Stimulated activated CD8-positive, alpha-beta memory T cell treated with anti-CD3 and anti-CD28 coated beads, Interleukin-7, amount 100 ng/mL, for 24 hours (primary cell): ENCODE data around the gene NCKAP5.
"Not testable (repeated sequence)": the region's sequence is repeated elsewhere in the genome, so short reads cannot be mapped to it uniquely, and the experiment has no call there.

Experiments
- DNase-seq: peaks from one replicate; pipeline ENCODE4 v3.0.0-alpha.2; 2020; ENCODE audit warnings: low read depth

Gene NCKAP5

DNA sequence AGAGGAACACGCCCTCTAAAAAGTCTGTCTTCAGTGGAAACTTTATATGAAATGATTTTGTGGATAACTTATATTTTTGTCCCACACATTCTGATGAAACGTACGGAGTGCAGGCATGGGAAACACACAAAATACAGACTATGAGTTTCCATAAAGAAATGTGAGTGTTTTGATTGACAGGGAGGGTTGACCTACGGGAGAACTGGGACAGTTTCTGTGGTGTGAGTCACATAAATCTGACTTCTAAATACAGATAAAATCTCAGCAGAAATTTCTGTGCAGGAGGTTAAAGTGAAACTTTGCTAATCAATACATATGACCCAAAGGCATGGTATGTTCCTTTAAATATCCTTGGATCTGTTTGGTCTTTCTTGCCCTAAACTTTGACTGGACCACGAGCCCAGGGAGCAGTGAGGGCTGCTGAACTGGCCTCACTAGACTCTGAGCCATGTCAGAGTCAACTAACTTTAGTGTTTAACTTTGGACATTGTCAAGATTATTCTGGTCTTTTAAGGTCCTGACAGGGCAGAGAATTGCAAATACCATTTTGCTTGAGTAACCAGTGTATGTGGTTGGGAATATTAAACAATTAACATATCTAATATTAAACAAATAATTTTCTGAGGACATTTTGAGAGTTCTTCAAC is 691.4 kb downstream of the NCKAP5 start:
- no peak for DNase-seq

DNA sequence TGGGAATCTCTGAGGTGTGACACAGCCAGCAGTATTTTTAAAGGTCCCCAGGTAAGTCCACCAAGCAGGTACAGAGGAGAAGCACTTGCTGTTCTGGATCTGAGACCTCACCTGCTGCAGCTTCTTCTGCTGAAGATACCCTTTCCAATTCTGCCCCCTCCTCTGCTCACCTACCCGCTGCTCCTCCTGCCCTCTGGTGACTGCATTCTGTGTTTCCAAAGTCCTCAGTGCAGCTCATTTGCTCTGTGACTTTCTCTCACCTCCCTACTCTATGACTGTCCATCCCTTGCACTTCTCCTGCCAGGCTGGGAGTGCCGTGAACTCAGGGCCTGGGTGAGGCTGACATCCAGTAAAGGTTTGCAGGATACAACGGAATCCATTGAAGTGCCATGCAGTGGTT is 693.1 kb downstream of the NCKAP5 start:
- no peak for DNase-seq

DNA sequence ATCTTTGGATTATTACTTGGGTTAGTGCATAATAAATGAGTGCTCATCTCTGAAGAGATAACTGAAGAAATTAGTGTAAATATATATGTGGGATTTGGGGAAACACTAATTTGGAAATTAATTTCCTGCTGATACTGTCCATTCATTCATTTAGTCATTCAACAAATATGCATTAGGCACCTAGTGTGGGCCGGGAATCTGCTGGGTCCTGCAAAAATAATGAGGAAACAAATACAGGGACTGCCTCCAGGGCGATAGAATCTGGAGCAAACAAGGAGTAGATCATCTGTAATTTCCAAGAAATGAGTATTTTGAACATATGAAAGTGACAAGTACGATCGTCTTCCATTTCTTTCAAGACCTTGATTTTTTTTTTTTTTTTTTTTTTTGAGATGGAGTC is 694.5 kb downstream of the NCKAP5 start:
- DNase-seq = no peak

DNA sequence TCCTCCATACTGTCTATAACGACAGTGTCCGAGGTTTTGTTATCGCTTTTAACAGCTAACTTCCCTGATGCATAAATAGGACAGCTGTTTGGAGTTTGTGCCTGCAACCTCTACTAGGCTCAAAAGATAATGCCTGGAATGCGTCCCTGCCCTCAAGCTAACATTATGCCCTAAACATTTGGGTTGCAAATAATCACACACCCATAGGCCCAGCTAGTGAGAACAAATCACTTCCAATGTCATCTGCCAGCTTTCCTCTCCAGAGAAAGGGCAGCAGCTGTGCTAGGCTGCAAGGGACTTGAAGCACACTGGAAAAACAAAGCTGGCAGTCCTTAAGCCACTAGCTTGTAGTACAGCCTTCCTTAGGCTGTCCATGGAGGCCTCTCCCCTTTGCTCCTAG is 696.4 kb downstream of the NCKAP5 start:
- DNase-seq = no peak

DNA sequence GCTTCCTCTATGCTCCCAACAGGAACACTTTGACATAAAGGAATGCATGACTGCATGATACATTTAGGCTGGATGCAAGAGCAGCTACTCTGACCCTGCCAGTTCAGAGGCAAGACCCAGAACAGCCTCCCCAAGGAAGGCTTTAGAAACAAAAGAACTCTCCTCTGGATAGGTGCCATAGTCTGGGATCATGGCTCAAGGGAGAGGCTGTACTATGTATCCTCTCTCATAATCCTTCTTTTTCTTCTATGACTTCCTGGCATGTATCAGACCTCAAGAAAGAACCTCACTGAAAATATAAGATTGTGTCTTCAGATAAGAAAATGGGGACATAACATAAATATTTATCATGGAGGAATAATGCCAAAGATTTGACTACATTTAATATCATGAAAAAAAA is 704.3 kb downstream of the NCKAP5 start:
- DNase-seq = no peak

DNA sequence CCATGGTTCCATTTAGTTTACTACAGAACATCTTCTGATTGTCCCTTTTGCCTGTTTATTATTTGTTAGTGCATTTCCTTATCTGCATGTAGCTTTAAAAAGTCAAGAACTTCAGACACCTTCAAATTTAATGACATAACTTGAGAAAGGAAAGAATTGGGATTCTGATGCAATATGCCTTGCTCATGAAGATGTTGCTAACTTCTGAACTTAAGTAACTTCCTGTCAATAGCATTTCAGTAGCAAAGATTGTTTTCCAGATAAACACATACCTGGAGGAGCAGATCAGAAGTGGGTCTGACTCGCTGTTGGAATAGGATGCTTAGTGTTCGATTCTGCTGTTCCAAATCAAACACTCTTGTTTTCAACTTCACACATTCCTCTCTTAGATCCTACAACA is 708.0 kb downstream of the NCKAP5 start:
- no peak for DNase-seq

DNA sequence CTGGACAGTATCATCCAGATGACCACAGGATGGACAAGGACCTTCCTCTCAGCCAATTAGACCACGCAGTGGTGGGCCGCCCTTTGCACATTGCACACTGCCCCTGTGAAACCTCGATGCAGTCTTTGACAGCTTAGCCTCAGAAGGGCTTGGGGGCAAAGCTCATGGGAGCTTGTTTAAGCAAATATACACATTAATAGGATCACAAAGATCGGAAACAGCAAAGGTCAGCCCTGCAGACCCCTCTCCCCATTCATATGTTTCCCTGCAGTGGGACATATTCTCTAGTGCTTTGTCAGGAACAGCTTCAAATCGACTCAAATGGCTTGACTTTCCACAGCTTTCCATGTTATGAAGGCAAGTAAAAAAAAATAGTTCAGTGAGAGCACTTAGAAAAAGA is 708.7 kb downstream of the NCKAP5 start:
- DNase-seq = no peak

DNA sequence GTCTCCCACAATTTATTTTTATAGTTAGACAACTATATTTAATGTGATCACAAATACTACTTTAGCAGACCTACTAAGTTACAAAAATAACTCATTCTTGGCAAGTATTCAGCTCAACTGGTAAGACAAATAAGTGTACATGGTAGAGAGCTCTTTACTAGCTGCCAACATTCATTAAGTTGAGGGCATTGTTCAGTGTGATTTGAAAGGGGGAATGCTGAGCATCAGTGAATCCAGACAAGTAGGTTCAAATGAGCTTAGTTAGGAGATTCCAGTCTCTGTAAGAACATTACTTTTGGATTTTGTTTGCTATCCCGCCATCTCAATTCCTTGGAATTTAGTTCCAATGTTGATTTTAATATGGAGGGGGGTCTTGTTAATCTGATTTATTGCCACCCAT is 710.9 kb downstream of the NCKAP5 start:
- DNase-seq = no peak

DNA sequence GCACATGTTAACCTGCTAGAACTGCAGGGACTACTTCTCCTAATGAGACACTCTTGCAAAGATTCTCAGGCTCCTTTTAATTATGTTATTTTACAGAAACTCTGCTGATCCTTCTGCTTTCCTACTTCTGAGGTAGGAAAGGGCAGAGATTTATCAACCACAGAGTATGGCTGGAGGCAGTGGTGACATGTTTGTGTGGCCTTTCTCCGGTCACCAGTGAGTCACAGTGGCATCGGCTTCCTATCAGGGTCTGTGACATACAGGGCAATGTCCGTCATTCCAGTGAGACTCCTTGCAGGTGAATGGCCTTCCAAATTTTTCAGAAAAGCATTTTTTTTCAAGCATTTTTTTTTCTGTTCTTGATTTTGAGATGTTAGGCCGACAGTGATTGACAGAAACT is 717.6 kb downstream of the NCKAP5 start:
- DNase-seq = no peak

DNA sequence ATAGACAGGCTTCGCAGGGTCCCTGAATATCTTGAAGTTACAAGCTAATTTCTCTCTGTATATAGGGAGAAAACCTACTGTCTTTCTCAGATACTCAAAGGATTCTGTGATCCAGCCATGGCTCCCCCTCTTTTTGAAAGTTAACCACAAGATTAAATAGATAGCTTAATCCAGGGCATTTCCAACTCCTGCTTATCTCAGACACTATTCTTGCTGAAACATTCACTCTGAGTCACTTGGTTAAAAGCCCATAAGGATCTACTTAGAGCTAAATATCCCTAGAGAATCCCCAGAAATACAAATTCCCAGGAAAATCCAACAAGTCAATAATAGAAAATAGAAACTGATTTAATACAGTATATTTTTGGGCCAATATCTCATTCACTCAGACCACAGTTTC is 719.1 kb downstream of the NCKAP5 start:
- DNase-seq = no peak

DNA sequence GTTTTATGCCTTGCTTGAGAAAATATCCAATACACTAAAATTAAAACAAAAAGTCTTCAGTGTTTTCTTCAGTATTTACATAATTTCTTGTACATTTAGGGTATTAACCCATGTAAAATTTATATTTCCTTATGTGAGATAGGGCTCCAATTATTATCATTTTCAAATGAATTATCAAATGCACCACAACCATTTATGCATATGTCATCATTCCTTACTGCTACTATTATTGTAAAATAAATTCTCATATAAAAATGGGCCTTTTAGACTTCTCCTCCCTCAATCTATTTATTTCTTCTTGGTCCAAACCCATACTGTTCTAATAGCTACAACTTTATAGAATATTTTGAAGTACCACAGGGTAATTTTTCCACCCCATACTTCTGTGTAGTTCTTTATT is 722.9 kb downstream of the NCKAP5 start:
- DNase-seq = no peak

DNA sequence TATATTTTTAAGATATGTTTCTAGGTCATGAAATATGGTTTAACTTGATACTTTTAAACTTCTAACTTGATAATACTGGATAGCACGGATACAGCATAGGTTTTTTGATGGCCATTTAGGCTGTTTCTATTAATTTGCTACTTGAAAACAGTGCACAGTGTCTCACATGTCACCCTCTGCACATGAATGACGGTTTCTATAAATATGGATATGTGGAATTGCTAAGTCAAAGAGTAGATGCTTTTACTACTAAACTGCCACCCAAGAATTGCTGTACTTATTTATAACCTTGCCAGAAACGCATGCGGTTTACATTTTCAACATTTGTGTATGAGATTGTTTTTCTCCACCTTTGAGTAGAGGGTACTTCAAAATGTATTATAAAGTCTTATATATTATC is 723.7 kb downstream of the NCKAP5 start:
- DNase-seq = no peak

DNA sequence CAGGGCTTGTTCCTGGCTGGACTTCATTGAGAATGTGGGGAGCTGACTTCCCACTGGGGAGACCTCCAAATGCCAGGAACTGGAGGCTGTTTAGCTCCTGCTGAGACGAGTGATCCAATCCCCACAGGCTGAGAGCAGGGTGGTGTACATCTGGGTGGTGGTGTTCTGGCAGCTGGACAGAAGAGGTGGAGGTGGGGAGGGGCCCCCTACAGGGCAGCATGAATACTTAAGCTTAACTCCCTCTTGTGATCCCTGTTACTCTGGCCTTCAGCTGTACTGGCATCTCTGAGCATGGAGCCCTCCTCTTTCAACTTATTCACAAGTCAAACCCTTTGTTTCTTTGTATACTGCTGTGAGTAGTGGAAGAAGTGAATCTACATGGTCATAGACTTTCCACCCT is 730.5 kb downstream of the NCKAP5 start:
- no peak for DNase-seq

DNA sequence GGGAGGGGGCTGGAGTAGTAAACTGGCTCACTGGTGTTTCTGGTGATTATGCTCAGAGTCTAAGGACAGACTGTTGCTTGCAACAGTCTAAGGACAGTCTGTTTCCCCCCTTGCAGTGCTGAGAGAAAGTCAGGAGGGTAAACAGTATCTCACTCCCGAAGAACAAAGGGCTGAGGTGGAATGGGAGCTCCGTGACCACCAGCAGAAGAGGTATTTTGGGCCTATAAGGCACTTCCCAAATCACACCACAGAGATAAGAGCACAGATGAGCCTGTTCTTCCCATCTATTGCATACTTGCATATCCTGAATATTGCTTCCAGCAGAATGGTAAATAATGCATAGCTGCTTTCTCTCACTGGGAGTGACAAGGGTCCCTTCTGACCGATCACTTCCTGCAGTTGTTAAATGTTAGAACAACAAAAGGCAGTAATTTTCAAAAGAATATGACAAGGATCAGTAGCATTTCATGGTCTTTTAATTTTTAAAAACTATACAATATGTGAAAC is 737.9 kb downstream of the NCKAP5 start:
- DNase-seq = no peak

DNA sequence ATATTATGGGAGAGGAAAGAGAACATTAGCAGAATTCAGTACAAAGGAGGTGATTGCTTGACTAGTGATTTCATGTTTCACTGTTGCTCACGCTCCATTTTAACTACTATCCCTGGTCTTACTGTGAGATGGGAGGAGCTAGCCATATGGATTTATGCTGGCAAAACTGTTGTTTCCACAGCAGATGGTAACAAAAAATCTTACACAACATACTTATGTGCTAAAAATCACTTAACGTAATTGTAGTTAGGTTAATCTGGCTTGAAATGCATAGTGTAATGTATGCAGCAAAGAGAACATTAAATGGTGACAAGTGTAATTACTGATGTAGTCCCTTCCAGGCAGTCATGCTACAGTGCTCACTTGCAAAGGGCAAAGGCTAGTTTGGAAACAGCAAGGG is 742.7 kb downstream of the NCKAP5 start:
- no peak for DNase-seq

DNA sequence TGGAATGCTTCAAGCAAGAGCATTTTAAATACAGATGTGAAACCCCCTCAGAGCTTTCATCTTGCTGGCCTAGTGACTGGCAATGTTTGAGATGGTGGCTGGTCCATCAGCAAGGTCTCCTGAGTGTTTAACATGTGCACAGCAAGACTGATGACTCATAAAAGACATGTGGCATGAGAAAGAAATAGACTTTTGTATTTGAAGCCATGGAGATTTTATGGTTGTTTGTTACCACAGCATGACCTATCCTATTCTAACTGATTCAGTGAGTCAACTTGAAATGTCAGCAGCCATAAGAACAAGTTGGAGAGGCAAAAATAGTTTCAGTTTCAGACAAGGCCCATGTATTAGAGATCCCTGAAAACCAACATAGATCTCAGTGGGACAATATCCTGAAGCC is 743.5 kb downstream of the NCKAP5 start:
- no peak for DNase-seq

DNA sequence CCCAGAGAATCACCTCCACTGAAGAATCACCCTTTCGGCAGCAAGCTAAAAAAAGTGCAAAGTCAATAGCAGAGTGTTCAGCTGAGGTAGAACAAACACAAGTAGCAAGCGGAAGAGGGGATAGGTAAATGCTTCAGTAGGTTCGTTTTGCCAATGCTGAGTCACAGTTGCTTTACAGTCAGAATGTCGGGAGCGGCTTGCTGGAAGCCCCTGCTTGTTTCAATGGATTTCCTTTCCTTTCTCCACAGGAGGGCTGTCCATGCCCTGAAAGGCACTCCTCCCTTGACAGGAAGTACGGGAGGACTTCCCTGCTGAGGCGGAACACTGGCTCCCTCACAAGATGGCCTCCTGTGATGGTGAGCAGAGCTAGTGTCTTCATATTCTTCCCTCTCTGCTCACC is 752.0 kb downstream of the NCKAP5 start:
- no peak for DNase-seq

DNA sequence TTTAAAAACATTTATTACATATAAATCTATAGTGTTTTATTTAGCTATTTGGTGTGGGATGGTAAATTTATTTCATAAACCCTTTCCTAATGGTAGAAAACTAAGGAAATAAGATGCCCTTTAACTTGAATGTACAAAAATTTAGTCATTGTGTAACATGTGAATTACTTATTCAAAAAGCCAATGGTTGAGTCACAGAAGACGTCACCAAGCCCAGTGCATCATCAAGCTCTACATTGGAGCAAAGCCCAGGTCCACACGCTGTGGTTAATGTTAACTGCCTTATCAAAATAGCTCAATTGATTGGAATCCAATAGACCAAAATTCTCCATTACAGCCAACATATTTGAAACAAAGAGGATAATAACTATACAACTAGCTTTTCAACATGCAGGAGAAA is 752.7 kb downstream of the NCKAP5 start:
- DNase-seq = no peak

DNA sequence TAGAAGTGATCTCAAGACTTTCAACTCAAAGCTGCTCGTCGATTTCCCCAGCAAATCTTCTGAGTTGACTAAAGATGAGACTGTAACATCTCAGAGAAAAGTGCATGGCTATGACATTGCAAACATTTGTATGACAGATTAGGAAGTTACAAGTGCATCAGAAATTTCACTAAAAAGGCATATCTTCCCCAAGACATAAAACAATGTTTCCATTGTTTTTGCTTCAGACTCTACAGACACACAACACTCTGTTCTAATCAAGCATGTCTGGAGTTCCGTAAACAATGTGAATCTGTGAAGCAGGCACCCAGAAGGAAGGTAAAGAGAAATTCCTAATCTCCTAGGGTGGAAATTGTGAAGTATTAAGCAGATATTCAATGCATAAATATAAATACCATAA is 753.6 kb downstream of the NCKAP5 start:
- no peak for DNase-seq

DNA sequence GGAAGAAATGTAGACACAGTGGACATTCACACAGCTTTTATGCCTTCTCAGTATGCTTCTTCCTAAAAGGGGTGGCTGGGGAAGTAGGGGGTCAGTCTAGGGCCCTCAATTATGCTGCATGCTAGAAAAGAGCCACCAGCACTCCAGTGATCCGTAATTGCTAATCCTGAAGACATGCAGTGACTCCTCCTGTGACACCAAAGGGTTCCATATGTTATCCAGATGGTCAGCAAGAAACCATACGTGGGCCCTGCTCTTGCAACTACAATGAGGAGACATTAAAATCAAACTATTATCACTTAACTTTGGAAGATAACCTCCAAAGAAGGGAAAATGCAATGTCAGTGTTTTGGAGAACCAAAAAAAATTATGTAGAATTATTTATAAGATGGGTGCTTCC is 754.8 kb downstream of the NCKAP5 start:
- DNase-seq = no peak

DNA sequence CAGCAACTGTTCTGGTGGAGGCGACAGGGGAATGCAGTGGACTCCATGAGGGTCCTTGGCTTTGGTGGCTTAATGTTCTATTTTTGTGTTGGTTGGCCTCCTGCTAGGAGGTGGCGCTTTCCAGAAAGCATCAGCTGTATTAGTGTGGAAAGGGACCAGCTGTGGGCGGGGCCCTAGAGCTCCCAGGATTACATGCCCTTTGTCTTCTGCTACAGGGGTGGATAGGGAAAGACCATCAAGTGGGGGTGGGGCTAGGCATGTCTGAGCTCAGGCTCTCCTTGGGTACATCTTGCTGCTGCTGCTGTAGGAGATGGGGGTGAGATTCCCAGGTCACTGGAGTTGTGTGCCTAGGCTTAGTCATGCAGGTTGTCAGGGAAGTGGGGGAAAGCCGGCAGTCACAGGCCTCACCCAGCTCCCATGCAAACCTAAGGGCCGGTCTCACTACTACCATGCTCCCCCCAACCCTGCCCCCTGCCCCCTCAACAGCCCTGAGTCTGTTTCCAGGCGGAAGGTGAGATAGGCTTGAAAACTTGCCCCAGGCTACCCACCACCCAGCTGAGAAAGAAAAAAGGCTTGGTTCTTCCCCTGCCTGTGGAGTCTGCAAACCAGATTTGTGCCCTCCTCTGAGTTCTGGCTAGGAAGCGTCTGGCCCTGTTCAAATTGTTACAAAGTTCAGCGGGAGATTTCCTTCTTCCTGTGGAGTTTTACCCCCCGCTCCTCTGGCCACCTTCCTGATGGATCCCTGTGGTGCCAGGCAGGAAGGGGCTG is 756.9 kb downstream of the NCKAP5 start:
- no peak for DNase-seq

DNA sequence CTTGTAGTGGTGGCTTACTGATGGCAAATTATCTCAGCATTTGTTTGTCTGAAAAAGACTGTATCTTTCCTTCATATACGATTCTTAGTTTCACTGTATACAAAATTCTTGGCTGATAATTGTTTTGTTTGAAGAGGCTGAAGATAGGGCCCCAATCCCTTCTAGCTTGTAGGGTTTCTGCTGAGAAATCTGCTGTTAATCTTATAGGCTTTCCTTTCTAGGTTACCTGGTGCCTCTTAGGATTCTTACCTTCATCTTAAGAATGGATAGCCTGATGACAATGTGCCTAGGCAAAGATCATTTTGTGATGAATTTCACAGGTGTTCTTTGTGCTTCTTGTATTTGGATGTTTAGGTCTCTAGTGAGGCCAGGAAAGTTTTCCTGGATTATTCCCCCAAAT is 758.3 kb downstream of the NCKAP5 start:
- not testable (repeated sequence) for DNase-seq

DNA sequence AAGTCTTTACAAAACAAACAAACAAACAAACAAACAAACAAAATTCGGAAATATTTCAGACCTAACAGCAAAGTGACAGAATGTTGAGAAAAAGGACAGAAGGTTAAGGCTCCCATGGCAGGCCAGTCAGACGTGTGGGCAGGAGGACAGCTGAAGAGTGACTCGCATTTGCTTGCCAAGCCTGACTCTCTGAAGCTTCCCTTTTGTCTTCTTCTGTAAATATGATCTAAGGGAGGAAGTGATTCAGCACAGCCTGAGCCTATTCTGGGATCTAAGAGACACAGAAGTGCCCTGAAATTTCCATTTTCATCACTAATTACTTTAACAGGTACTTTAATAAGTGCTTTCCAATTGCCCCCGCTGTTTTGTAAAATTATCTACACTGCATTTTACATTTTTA is 764.2 kb downstream of the NCKAP5 start:
- no peak for DNase-seq

DNA sequence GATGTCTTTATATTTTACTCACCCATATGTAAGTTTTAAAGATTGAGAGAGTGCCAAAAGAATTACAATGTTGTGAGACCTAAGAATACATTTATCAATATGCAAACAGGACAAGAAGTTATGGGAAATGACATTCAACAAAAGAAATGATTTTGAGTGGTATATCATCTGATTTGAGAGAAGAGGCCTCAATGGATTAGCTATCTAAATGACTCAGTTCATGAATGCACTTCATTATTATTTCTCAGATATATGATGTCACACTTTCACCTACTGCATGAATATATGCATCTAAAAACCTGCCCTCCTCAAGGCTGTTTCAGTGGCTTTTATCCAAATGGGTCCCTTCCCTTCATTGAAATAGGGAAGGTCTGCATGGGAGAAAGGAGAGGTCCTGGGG is 769.9 kb downstream of the NCKAP5 start:
- no peak for DNase-seq
